GM18517 (cell line): ENCODE data around the gene KIR3DL3.
"Not testable (repeated sequence)": the region's sequence is repeated elsewhere in the genome, so short reads cannot be mapped to it uniquely, and the experiment has no call there.

Experiments used
- ATAC-seq: cut with Tn5 transposase; IDR thresholded peaks from one replicate; pipeline ENCODE4 v1.9.1; 2021; ENCODE audit warnings: mild to moderate bottlenecking, moderate library complexity; ENCODE audit not compliant: unreplicated experiment

KIR3DL3 gene

GRCh38 chr19:54775830-54776229 is 51.6 kb downstream of the KIR3DL3 start:
- ATAC-seq, result not testable (repeated sequence)

GRCh38 chr19:54777851-54778250 is 53.6 kb downstream of the KIR3DL3 start:
- ATAC-seq, result not testable (repeated sequence)

- not testable (repeated sequence) for ATAC-seq
Measured at GRCh38 chr19:54778896-54779295, 54.7 kb downstream of the KIR3DL3 start.

GRCh38 chr19:54782916-54783315 is 58.7 kb downstream of the KIR3DL3 start:
- ATAC-seq, result not testable (repeated sequence)
